Trophoblast cell (in vitro differentiated cells and primary cell): Measurements from ENCODE around the gene RHOBTB3.

ENCODE experiments used
- DNase-seq, 2 donors: peaks; one replicate each; pipeline ENCODE4 v3.0.0-alpha.2; 2016
- H2AFZ ChIP-seq: 2 replicates; pipeline ENCODE4 v1.6.1; 2013; ENCODE audit warnings: low read length, moderate library complexity, mild to moderate bottlenecking; ENCODE audit not compliant: insufficient read depth, poor library complexity
- H2AK5ac ChIP-seq: 2 replicates; pipeline ENCODE4 v1.6.1; 2013; ENCODE audit warnings: mild to moderate bottlenecking, low read length
- H2BK120ac ChIP-seq: 2 replicates; pipeline ENCODE4 v1.6.1; 2013; ENCODE audit warnings: low read length, mild to moderate bottlenecking, moderate library complexity; ENCODE audit not compliant: insufficient read depth, poor library complexity
- H2BK12ac ChIP-seq: 2 replicates; pipeline ENCODE4 v1.6.1; 2013; ENCODE audit warnings: mild to moderate bottlenecking, low read length, moderate library complexity
- H2BK5ac ChIP-seq: 2 replicates; pipeline ENCODE4 v1.6.1; 2013; ENCODE audit warnings: low read length, low read depth, moderate library complexity, mild to moderate bottlenecking; ENCODE audit not compliant: poor library complexity
- H3K14ac ChIP-seq: 2 replicates; pipeline ENCODE4 v1.6.1; 2013; ENCODE audit warnings: mild to moderate bottlenecking, low read length
- H3K18ac ChIP-seq: 2 replicates; pipeline ENCODE4 v1.6.1; 2013; ENCODE audit warnings: mild to moderate bottlenecking, low read length
- H3K23ac ChIP-seq: 2 replicates; pipeline ENCODE4 v1.6.1; 2013; ENCODE audit warnings: low read length
- H3K27ac ChIP-seq: 2 replicates; pipeline ENCODE4 v1.5.1; 2013; ENCODE audit warnings: low read depth, mild to moderate bottlenecking, inconsistent platforms, low read length, moderate library complexity
- H3K27me3 ChIP-seq: 2 replicates; pipeline ENCODE4 v1.6.1; 2013; ENCODE audit warnings: inconsistent platforms, mild to moderate bottlenecking, low read length, moderate library complexity; ENCODE audit not compliant: insufficient read depth
- H3K36me3 ChIP-seq, 2 experiments: 1 replicate in 1 of 2; 2 replicates in 1 of 2; pipeline ENCODE4 v1.6.1; 2013; ENCODE audit warnings: low read length in 2 of 2, mild to moderate bottlenecking in 2 of 2, moderate library complexity in 1 of 2; ENCODE audit not compliant: insufficient read depth in 2 of 2, control insufficient read depth in 1 of 2
- H3K4ac ChIP-seq: 2 replicates; pipeline ENCODE4 v1.6.1; 2013; ENCODE audit warnings: low read depth, mild to moderate bottlenecking, low read length, moderate library complexity
- H3K4me1 ChIP-seq, 2 experiments: 1 replicate in 1 of 2; 2 replicates in 1 of 2; pipeline ENCODE4 v1.6.1; 2013; ENCODE audit warnings: low read length in 2 of 2, mild to moderate bottlenecking in 2 of 2, moderate library complexity in 1 of 2; ENCODE audit not compliant: insufficient read depth in 2 of 2, control insufficient read depth in 1 of 2
- H3K4me2 ChIP-seq: 2 replicates; pipeline ENCODE4 v1.6.1; 2013; ENCODE audit warnings: inconsistent platforms, mild to moderate bottlenecking, low read length, moderate library complexity
- H3K4me3 ChIP-seq: 2 replicates; pipeline ENCODE4 v1.5.1; 2013; ENCODE audit warnings: mild to moderate bottlenecking, low read depth, low read length, inconsistent platforms
- H3K79me1 ChIP-seq: one replicate; pipeline ENCODE4 v1.6.1; 2013; ENCODE audit warnings: low read length
- H3K79me2 ChIP-seq: 2 replicates; pipeline ENCODE4 v1.6.1; 2013; ENCODE audit warnings: low read length, mild to moderate bottlenecking; ENCODE audit not compliant: control insufficient read depth, insufficient read depth, poor library complexity
- H3K9ac ChIP-seq: 2 replicates; pipeline ENCODE4 v1.6.1; 2013; ENCODE audit warnings: mild to moderate bottlenecking, low read length
- H3K9me3 ChIP-seq: 2 replicates; pipeline ENCODE4 v1.6.1; 2013; ENCODE audit warnings: low read depth, mild to moderate bottlenecking, control low read depth, inconsistent platforms, low read length; ENCODE audit not compliant: insufficient read depth
- H4K12ac ChIP-seq: 2 replicates; pipeline ENCODE4 v1.6.1; 2013; ENCODE audit warnings: low read depth, mild to moderate bottlenecking, low read length, moderate library complexity
- H4K8ac ChIP-seq: 2 replicates; pipeline ENCODE4 v1.6.1; 2013; ENCODE audit warnings: low read depth, mild to moderate bottlenecking, low read length, moderate library complexity
- H4K91ac ChIP-seq: one replicate; pipeline ENCODE4 v1.6.1; 2013; ENCODE audit warnings: low read depth, mild to moderate bottlenecking, low read length, moderate library complexity
- WGBS: extraction: QIAGEN DNeasy Blood & Tissue Kit; methylation state at CpG from one replicate; pipeline ENCODE4 v1.1.7; 2013; ENCODE audit warnings: missing lambda C conversion rate; ENCODE audit not compliant: insufficient read length, insufficient coverage; ENCODE audit errors: extremely low coverage; 5-methylcytosine and 5-hydroxymethylcytosine counted together

Gene RHOBTB3

GRCh38 chr5:95725937-95726810, 5.0 kb upstream of the RHOBTB3 start:
- no peak overlapping the region for H3K4me2 ChIP-seq
- H4K8ac ChIP-seq, result no peak overlapping the region
- H3K4ac ChIP-seq, result no peak overlapping the region
- DNase-seq, result peak in 1 of 2 donors; percentile 73
- H3K79me2 ChIP-seq, result peaks cover 2% of the 10 kb centered on the region
- no peak overlapping the region for H3K4me3 ChIP-seq
- H3K4me1 ChIP-seq, result peaks cover 3 to 14% of the 10 kb centered on the region in 2 experiments
- H2BK120ac ChIP-seq, result peak overlapping the region; percentile 29
- no peak overlapping the region for H2AFZ ChIP-seq
- no peak overlapping the region for H3K23ac ChIP-seq
- no peaks in the 10 kb centered on the region for H3K27me3 ChIP-seq
- H3K9ac ChIP-seq, result no peak overlapping the region
- H2AK5ac ChIP-seq, result no peak overlapping the region
- peak overlapping the region; percentile 21 for H3K14ac ChIP-seq
- no peak overlapping the region for H3K27ac ChIP-seq
- WGBS, result no CpG with 5 or more reads among the region's 4 CpGs
- H3K18ac ChIP-seq, result no peak overlapping the region
- H3K9me3 ChIP-seq, result no peaks in the 10 kb centered on the region
- peaks cover 0 to 3% of the 10 kb centered on the region in 2 experiments for H3K36me3 ChIP-seq
- H2BK12ac ChIP-seq, result no peak overlapping the region
- H4K91ac ChIP-seq, result peak overlapping the region; percentile 74
- no peak overlapping the region for H2BK5ac ChIP-seq
- H4K12ac ChIP-seq, result no peak overlapping the region
- H3K79me1 ChIP-seq, result peaks cover 14% of the 10 kb centered on the region

GRCh38 chr5:95726811-95727763, 4.0 kb upstream of the RHOBTB3 start:
- H4K12ac ChIP-seq, result no peak overlapping the region
- H3K27me3 ChIP-seq, result no peaks in the 10 kb centered on the region
- H4K91ac ChIP-seq, result peak overlapping the region; percentile 74
- H2BK120ac ChIP-seq, result peak overlapping the region; percentile 29
- WGBS, result no CpG with 5 or more reads among the region's 5 CpGs
- peak overlapping the region; percentile 70 for H3K27ac ChIP-seq
- H3K14ac ChIP-seq, result peak overlapping the region; percentile 21
- no peak overlapping the region for H2BK5ac ChIP-seq
- H4K8ac ChIP-seq, result no peak overlapping the region
- H3K4me2 ChIP-seq, result no peak overlapping the region
- H3K36me3 ChIP-seq, result peaks cover 0 to 3% of the 10 kb centered on the region in 2 experiments
- H2AFZ ChIP-seq, result no peak overlapping the region
- no peak for DNase-seq
- H3K4ac ChIP-seq, result no peak overlapping the region
- H3K9me3 ChIP-seq, result no peaks in the 10 kb centered on the region
- no peak overlapping the region for H3K4me3 ChIP-seq
- H3K79me1 ChIP-seq, result peaks cover 23% of the 10 kb centered on the region
- H3K79me2 ChIP-seq, result peaks cover 10% of the 10 kb centered on the region
- H2AK5ac ChIP-seq, result no peak overlapping the region
- H3K23ac ChIP-seq, result no peak overlapping the region
- no peak overlapping the region for H2BK12ac ChIP-seq
- no peak overlapping the region for H3K9ac ChIP-seq
- H3K4me1 ChIP-seq, result peaks cover 3 to 13% of the 10 kb centered on the region in 2 experiments
- no peak overlapping the region for H3K18ac ChIP-seq

DNA sequence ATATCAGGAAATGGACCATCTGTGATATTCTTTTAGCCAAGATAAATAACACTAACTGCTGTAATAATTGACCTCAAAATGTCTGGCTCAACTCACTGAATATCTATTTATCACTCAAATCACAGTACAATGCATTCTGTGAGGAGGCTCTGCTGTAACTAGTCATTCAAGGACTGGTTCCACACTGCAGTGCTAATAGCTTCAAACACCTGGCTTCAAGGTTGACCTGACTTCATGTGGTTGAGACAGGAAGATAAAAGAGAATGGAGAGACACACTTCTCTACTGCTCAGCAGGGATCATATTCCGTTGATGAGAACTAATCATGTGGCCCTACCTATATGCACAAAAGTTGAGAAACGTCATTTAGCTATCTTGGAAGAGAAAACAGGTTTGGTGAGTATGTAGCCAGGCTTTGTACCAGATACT, 3.4 kb upstream of the RHOBTB3 start:
- no peak overlapping the region for H2AFZ ChIP-seq
- peak overlapping the region; percentile 9 for H3K4me2 ChIP-seq
- no peak overlapping the region for H2AK5ac ChIP-seq
- H3K79me1 ChIP-seq, result peaks cover 24% of the 10 kb centered on the region
- H2BK5ac ChIP-seq, result peak overlapping the region; percentile 39
- no peak overlapping the region for H4K91ac ChIP-seq
- no peak overlapping the region for H4K8ac ChIP-seq
- H2BK120ac ChIP-seq, result no peak overlapping the region
- peaks cover 0 to 5% of the 10 kb centered on the region in 2 experiments for H3K36me3 ChIP-seq
- H3K4ac ChIP-seq, result no peak overlapping the region
- H3K4me1 ChIP-seq, result peaks cover 3 to 13% of the 10 kb centered on the region in 2 experiments
- no peak overlapping the region for H4K12ac ChIP-seq
- no peak overlapping the region for H3K23ac ChIP-seq
- H3K9me3 ChIP-seq, result no peaks in the 10 kb centered on the region
- no peak overlapping the region for H3K14ac ChIP-seq
- no peak overlapping the region for H3K18ac ChIP-seq
- peaks cover 11% of the 10 kb centered on the region for H3K79me2 ChIP-seq
- WGBS, result no CpG with 5 or more reads among the region's 2 CpGs
- H3K27me3 ChIP-seq, result no peaks in the 10 kb centered on the region
- no peak overlapping the region for H3K4me3 ChIP-seq
- H3K27ac ChIP-seq, result peak overlapping the region; percentile 82
- no peak overlapping the region for H3K9ac ChIP-seq
- H2BK12ac ChIP-seq, result no peak overlapping the region
- peak; percentile 69 to 91 for DNase-seq

GRCh38 chr5:95728494-95729114, 2.5 kb upstream of the RHOBTB3 start:
- peaks cover 3 to 12% of the 10 kb centered on the region in 2 experiments for H3K4me1 ChIP-seq
- H3K27ac ChIP-seq, result peak overlapping the region; percentile 82
- no peak overlapping the region for H2AFZ ChIP-seq
- peak overlapping the region; percentile 33 for H3K4ac ChIP-seq
- H3K18ac ChIP-seq, result no peak overlapping the region
- peak overlapping the region; percentile 64 for H4K91ac ChIP-seq
- no peaks in the 10 kb centered on the region for H3K9me3 ChIP-seq
- H3K14ac ChIP-seq, result no peak overlapping the region
- no peak overlapping the region for H2BK5ac ChIP-seq
- DNase-seq, result peak; percentile 45 to 66
- no peak overlapping the region for H4K8ac ChIP-seq
- H3K27me3 ChIP-seq, result no peaks in the 10 kb centered on the region
- no CpG with 5 or more reads among the region's 3 CpGs for WGBS
- H3K9ac ChIP-seq, result no peak overlapping the region
- no peak overlapping the region for H3K23ac ChIP-seq
- H2AK5ac ChIP-seq, result no peak overlapping the region
- H3K4me2 ChIP-seq, result no peak overlapping the region
- H3K79me2 ChIP-seq, result peaks cover 11% of the 10 kb centered on the region
- no peak overlapping the region for H2BK120ac ChIP-seq
- H3K36me3 ChIP-seq, result peaks cover 0 to 4% of the 10 kb centered on the region in 2 experiments
- peaks cover 24% of the 10 kb centered on the region for H3K79me1 ChIP-seq
- H4K12ac ChIP-seq, result no peak overlapping the region
- no peak overlapping the region for H3K4me3 ChIP-seq
- no peak overlapping the region for H2BK12ac ChIP-seq
